Activated T-cell treated with anti-CD3 and anti-CD28 coated beads for 1 hour (primary cell): Measurements from ENCODE around the gene COG4.
A peak's percentile ranks its signal among the peaks of the same experiment; 100 is the strongest.
"Not testable (repeated sequence)": the region's sequence is repeated elsewhere in the genome, so short reads cannot be mapped to it uniquely, and the experiment has no call there.

Source experiments
- DNase-seq: peaks from one replicate; pipeline ENCODE4 v3.0.0-alpha.2; 2020; ENCODE audit warnings: low read depth

Gene COG4

DNA sequence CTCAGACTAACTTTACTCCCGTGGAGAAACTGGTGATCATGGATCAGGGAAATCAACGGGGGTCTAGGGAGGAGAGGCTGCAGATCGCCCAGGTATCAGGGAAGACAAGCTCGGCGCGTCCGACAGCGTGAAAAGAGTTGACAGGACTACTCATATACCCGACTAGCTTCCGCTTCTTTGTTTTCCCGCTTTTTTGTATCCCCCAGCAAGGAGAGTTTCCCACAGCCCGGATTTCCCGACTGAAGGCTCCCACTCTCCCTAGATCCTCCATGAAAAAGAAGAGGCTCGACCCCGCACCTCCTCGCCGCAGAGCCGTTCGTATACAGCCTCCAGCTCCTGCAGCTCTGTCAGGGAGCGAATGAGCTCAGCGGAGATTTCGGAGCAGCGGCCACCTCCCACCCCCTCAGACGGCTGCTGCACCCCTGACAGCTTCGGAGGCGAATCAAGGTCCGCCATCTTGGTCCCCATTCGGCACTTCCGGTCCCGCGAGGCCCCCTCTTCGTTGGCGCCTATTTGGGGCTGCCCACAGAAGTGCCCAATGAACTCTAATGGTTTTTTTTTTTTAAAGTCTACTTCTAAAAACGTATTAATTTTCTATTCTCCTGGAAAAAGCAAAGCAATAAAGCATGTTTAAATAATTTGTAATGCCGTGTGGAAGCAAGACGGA, at the start of gene COG4:
TSS of gene COG4 (minus strand) at position 479 of the 667 bp plus-strand sequence. CDS start at position 468, 11 bp downstream.
- DNase-seq, result peak; percentile 82

DNA sequence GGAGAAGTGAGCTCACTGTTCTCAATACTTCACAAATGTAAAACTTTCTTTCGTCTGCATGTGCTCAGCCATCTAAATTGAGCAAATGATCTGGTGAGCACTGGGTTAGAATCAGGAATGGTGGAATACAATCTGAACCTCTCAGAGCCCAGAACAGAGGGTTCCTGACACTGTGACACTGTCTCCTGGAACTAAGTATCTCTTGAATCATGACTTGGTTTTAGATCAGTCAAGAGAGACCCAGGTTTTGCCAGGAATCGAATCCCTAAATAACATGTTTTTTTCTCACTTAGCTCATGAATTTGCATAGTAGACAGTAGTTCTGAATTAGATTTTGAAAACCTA, 49.5 kb upstream of the COG4 start:
- DNase-seq, result no peak

DNA sequence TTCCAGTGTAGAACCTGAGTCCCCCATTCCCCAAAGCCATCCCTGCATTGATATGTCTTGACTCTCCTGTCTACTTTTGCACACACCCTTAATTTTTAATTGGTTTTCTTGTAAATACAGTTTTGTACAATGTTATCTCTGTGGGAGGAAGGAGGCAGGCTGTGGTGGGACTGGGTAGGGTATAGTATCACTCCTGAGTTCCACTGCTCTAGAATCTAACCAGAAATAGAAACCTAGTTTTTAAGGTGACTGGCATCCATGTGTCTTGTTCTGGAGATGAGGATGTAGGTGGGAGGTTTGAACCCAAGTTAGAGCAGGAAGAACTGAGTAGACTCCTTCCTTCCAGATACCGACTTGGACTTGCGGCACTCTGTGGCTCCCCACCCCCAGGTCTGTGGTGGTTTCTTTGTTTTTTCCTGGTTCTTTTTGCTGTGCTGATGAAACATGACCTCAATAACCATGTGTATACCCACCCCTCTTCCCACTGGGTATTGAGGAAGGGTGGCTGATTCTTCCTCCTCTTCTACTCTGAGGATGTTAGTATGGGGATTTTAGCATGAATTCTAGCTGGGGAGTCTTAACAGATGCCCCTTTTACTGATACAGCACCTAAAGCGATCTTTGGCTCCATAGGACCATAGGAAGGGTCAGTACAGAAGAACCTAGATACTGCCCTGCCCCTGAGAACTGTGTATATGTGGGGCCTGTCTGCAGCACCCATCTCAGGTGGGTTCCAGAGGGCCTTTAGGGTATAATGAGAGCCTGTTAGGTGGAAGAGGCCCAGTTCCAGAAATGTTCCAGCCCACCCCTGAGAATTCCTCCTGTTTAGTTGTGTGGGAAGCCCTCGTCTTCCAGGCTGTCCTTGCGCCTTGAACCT, 48.9 kb upstream of the COG4 start:
- no peak for DNase-seq

- DNase-seq, result no peak
Measured at GRCh38 chr16:70571623-70572022, 48.3 kb upstream of the COG4 start.

DNA sequence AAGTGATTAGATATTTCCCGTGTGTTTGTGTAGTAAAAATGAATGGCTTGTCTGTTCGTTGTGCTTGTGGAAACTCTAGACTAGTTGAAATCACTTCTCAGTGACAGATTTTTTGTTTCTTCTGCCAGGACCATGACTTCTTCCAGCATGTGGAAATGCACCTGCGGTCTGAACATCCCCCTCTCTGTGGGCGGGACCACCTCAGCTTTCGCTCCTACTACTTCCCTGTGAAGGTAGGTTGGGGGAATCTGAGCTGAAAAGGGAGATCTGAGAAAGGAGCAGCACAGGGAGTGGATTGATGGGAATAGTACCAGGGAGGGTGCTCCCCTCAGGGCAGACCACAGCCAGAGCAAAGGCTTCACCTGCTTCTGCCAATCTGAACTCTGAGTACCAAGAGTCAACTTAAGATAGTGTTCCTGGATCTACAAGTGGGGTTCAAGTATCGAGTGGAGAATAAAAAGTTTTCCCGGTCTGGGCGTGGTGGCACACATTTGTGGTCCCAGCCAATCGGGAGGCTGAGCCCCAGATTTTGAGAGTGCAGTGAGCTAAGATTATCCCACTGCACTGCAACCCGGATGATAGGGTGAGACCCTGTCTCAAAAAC, 47.7 kb upstream of the COG4 start:
- DNase-seq, result no peak

DNA sequence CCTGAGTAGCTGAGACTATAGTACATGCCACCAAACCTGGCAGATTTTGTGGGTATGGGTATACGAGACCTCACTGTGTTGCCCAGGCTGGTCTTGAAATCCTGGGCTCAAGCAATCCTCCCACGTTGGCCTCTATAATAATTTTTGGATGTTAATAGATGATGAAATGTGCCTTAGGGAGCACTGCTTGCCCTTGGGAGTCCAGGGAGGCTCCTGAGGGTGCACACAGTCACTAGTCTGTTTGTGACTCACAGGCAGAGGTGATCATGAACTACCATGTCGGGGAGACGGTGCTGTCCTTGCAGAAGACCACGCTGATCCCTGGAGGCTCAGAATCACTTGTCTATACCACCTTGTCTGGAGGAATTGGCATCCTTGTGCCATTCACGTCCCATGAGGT, 46.4 kb upstream of the COG4 start:
- no peak for DNase-seq

- no peak for DNase-seq
Measured at GRCh38 chr16:70568601-70569237, 45.4 kb upstream of the COG4 start.

DNA sequence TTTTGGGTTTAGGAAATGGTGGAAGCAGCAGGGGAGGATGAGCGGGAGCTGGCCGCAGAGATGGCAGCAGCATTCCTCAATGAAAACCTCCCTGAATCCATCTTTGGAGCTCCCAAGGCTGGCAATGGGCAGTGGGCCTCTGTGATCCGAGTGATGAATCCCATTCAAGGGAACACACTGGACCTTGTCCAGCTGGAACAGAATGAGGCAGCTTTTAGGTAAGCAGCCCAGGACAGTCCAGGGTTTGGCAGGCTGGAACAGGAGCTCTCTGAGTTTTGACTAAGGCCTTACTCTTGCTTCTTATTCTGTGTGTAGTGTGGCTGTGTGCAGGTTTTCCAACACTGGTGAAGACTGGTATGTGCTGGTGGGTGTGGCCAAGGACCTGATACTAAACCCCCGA, 41.7 kb upstream of the COG4 start:
- DNase-seq, result no peak

DNA sequence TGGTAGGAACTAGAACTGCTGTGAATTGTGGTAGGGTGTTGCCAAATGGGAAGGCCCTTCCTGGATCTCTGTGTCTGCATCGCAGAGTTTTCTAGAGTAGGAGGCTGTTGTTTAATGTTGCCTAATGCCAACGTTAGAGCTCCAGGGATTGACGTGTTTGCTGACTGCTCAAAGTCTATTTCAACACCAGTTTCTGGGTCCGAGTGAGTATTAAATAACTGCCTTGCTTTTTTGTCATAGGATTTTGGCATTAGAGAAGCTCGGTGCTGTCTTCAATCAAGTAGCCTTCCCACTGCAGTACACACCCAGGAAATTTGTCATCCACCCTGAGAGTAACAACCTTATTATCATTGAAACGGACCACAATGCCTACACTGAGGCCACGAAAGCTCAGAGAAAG, 40.3 kb upstream of the COG4 start:
- no peak for DNase-seq

- DNase-seq, result no peak
Measured at GRCh38 chr16:70561623-70562022, 38.3 kb upstream of the COG4 start.

DNA sequence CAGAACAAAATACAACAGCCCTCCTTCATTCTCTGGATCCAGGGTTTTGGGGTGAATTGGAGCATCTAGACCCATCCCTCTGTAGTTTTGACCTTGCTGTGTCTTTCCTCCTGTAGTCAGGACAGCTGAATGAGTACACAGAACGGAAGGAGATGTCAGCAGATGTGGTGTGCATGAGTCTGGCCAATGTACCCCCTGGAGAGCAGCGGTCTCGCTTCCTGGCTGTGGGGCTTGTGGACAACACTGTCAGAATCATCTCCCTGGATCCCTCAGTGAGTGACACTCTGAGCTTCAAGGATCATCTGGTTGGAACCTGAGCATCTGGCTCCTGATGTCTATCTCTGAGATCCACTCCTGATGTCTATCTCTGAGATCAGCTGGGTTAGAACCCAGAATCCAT, 32.7 kb upstream of the COG4 start:
- no peak for DNase-seq

DNA sequence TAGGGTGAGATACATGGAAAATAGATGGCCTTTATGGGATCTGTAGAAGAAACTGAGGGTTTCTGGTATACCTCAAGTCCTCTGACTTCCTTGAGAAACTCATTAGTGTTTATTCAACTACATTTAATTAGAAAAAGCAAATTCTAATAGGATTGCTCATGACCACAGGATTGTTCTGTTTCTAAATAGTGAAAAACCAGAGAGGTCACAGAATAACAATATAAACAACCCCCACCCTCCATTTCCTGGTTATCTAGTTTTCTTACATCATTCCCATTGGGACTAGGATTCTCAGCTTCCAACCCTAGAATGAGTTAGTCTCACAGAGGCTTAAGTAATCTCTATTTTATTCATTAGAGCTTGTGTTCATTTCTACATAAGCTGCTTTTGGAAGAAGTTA, 30.3 kb upstream of the COG4 start:
- DNase-seq, result no peak

- no peak for DNase-seq
Measured at GRCh38 chr16:70552675-70553074, 29.3 kb upstream of the COG4 start.

GRCh38 chr16:70551788-70552187, 28.4 kb upstream of the COG4 start:
- no peak for DNase-seq

- no peak for DNase-seq
Measured at GRCh38 chr16:70550082-70550481, 26.7 kb upstream of the COG4 start.

GRCh38 chr16:70548936-70549335, 25.6 kb upstream of the COG4 start:
- no peak for DNase-seq

DNA sequence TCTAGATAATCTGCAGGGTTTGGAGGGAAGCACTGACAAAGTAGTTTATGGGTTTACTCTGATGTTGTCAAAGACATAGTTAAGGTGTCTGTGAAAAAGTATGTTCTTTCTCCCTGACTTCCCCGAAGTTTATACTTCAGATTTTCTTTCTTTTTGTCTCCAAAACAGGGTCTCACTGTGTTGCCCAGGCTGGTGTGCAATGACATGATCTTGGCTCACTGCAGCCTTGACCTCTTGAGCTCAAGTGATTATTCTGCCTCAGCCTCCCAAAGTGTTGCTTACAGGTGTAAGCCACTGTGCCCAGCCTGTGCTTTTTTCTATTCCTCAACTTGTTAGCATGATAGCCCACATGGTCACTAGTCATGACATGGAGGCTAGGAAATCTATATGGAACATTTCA, 21.2 kb upstream of the COG4 start:
- DNase-seq, result no peak

- no peak for DNase-seq
Measured at GRCh38 chr16:70540994-70541393, 17.6 kb upstream of the COG4 start.

- no peak for DNase-seq
Measured at GRCh38 chr16:70534971-70535370, 11.6 kb upstream of the COG4 start.

GRCh38 chr16:70529954-70530353, 6.6 kb upstream of the COG4 start:
- DNase-seq, result not testable (repeated sequence)

DNA sequence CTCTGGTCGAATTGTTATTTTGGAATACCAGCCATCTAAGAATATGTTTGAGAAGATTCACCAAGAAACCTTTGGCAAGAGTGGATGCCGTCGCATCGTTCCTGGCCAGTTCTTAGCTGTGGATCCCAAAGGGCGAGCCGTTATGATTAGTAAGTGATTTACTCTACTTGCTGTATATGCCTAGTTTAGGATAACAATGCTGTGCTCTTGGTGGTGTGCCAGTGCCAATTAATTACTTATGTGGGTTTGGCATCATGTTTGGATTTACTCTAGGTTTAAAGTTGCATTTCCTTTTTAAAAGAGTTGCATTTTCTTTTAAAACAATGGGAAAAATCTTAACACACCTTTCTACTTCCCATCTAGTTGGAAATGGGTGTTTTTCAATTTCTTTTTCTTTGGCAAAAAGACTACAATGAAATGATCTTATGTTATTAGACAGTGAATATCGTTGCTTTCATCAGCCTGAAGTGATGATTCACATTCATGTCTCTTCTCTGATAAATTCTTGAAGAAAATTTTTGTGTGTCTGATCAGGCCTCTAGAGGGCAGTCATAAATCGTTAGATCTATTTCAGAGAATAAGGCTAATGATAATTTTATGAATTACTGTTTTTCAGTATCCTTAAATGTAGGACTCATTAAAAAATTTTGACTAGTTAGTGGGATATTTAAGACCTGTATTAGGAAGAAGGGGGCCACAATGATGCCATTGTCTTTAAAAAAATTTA, 5.9 kb upstream of the COG4 start:
- no peak for DNase-seq
